Type B pancreatic cell (in vitro differentiated cells): Measurements from ENCODE around the gene GAB1. TPM values are rescaled to one million over a fixed set of nuclear protein-coding genes. Genes with fewer than 3 reads are reported as not detected.

Experiments used
- DNase-seq: peaks from one replicate; pipeline ENCODE4 v3.0.0; 2021; ENCODE audit warnings: mixed read lengths; ENCODE audit not compliant: unreplicated experiment; ENCODE audit errors: extremely low spot score
- H3K27ac Mint-ChIP-seq: 2 replicates; pipeline ENCODE4 v1.8.0; 2021; ENCODE audit warnings: mild to moderate bottlenecking, mixed read lengths
- H3K27me3 Mint-ChIP-seq: 2 replicates; pipeline ENCODE4 v1.8.0; 2021; ENCODE audit warnings: mixed read lengths
- H3K36me3 Mint-ChIP-seq: 2 replicates; pipeline ENCODE4 v1.8.0; 2021; ENCODE audit warnings: mixed read lengths
- H3K4me1 Mint-ChIP-seq: one replicate; pipeline ENCODE4 v1.8.0; 2021; ENCODE audit warnings: mixed read lengths; ENCODE audit not compliant: unreplicated experiment
- H3K4me3 Mint-ChIP-seq: 2 replicates; pipeline ENCODE4 v1.8.0; 2021; ENCODE audit warnings: mild to moderate bottlenecking, mixed read lengths
- H3K9me3 Mint-ChIP-seq: 2 replicates; pipeline ENCODE4 v1.8.0; 2021; ENCODE audit warnings: mixed read lengths
- total RNA-seq: library from RNA; stranded (reverse); gene quantifications from 2 replicates; pipeline ENCODE4 v1.2.1, GENCODE V29; 2021; ENCODE audit warnings: low replicate concordance
- TF ChIP-seq, protein P1 (sequence below): fragments of 200-600 bp; sonication (generic); conservative IDR thresholded peaks from 2 replicates; pipeline ENCODE4 v1.5.0; 2021; ENCODE audit warnings: antibody characterized with exemption, mild to moderate bottlenecking

Gene GAB1
- total RNA-seq, 1 donor from 2014 or later = 27.0 TPM

DNA sequence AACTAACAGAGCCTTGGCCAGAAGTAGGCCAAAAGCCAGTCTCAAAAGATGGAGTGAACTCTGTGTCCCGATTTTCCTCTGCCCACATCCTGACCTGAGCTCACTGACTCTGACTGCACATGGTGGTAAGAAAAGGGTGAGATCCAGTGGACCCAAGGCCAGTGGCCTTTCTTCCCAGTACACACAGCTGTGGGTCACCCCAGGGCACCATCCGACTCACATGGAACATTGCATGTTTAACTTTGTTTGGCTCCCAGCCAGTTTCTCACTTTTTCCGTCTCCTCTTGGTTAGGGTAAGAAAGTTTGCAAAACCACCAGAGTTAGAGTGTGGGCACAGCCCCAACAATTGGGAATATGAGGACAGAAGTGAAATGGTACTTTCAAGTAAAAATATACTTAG, 69.8 kb downstream of the GAB1 start:
- peaks cover 18% of the 10 kb centered on the region for H3K4me1 Mint-ChIP-seq

DNA sequence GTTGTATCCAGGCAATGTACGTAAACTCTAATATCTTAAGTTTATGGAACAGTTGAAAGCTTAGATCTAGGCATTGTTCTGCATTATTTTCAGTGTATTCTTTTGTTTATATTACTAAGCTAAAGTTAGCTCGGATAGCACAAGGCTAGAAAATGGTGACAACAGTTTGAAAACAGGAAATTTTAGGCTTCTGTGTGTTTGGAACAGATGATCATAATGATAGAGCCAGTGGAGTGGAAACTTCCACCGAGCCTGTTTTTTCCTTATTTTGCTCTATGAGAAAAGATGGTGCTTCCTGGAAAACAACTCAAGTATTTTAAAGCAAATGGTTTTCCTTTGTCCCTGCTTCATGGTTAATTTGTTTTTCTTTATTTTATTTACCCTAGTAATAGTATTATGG, 70.8 kb downstream of the GAB1 start:
- TF ChIP-seq, protein P1, sequence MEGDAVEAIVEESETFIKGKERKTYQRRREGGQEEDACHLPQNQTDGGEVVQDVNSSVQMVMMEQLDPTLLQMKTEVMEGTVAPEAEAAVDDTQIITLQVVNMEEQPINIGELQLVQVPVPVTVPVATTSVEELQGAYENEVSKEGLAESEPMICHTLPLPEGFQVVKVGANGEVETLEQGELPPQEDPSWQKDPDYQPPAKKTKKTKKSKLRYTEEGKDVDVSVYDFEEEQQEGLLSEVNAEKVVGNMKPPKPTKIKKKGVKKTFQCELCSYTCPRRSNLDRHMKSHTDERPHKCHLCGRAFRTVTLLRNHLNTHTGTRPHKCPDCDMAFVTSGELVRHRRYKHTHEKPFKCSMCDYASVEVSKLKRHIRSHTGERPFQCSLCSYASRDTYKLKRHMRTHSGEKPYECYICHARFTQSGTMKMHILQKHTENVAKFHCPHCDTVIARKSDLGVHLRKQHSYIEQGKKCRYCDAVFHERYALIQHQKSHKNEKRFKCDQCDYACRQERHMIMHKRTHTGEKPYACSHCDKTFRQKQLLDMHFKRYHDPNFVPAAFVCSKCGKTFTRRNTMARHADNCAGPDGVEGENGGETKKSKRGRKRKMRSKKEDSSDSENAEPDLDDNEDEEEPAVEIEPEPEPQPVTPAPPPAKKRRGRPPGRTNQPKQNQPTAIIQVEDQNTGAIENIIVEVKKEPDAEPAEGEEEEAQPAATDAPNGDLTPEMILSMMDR = no peak
- Mint-ChIP-seq H3K27me3 (no peaks in the 10 kb centered on the region), H3K27ac (no peak overlapping the region), H3K9me3 (no peaks in the 10 kb centered on the region), H3K36me3 (peaks cover 3% of the 10 kb centered on the region), H3K4me3 (no peak overlapping the region), H3K4me1 (peaks cover 23% of the 10 kb centered on the region)
- DNase-seq = no peak

More for the DNA sequence above, 69.8 kb downstream of the GAB1 start:
- DNase-seq = no peak
- TF ChIP-seq, protein P1 = no peak
- Mint-ChIP-seq H3K9me3 (no peaks in the 10 kb centered on the region), H3K4me3 (no peak overlapping the region), H3K27me3 (no peaks in the 10 kb centered on the region), H3K36me3 (peaks cover 3% of the 10 kb centered on the region), H3K27ac (no peak overlapping the region)

DNA sequence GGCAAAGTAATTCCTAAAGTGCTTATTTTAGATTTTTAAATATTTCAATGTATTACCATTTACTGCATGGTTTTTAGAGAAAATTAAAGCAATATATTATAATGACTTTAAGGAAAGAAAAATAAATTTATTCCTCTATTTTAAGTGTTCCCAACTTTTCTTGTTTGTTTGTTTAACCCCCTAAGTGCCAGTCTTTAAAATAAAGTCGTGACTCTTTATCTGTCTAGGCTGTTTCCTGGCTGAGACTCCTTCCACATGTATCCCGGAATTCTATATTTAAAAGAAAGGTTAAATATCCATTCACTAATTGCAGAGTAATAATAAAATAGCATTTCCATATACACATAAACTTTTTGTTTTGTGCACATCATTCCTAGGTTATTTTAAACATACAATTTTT, 71.2 kb downstream of the GAB1 start:
- H3K27ac Mint-ChIP-seq = no peak overlapping the region
- no peaks in the 10 kb centered on the region for H3K27me3 Mint-ChIP-seq
- peaks cover 23% of the 10 kb centered on the region for H3K4me1 Mint-ChIP-seq
- no peak for DNase-seq
- no peak overlapping the region for H3K4me3 Mint-ChIP-seq
- peaks cover 3% of the 10 kb centered on the region for H3K36me3 Mint-ChIP-seq
- no peaks in the 10 kb centered on the region for H3K9me3 Mint-ChIP-seq
- TF ChIP-seq, protein P1 = no peak

DNA sequence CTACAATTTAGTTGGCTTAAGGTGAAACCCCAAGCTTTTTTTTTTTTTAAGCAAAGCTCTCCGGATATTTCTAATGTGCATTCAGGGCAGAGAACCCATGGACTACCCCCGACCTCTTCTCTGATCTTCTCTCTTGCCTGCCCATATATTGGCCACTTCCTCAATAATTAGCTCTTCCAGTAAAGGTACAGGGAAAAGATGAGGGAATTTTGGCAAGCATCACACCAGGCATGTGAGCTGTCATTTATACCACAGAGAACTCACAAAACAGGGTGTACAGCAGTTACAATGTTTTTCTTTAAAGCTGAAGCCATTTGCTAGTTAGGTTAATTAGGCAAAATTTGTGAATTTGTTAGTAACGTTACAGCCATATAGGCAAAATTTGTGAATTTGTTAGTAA, 73.3 kb downstream of the GAB1 start:
- H3K4me1 Mint-ChIP-seq = peaks cover 23% of the 10 kb centered on the region
- no peak overlapping the region for H3K4me3 Mint-ChIP-seq
- H3K36me3 Mint-ChIP-seq = peaks cover 7% of the 10 kb centered on the region
- no peak overlapping the region for H3K27ac Mint-ChIP-seq
- H3K9me3 Mint-ChIP-seq = no peaks in the 10 kb centered on the region
- TF ChIP-seq, protein P1 = no peak
- no peaks in the 10 kb centered on the region for H3K27me3 Mint-ChIP-seq
- DNase-seq = no peak

DNA sequence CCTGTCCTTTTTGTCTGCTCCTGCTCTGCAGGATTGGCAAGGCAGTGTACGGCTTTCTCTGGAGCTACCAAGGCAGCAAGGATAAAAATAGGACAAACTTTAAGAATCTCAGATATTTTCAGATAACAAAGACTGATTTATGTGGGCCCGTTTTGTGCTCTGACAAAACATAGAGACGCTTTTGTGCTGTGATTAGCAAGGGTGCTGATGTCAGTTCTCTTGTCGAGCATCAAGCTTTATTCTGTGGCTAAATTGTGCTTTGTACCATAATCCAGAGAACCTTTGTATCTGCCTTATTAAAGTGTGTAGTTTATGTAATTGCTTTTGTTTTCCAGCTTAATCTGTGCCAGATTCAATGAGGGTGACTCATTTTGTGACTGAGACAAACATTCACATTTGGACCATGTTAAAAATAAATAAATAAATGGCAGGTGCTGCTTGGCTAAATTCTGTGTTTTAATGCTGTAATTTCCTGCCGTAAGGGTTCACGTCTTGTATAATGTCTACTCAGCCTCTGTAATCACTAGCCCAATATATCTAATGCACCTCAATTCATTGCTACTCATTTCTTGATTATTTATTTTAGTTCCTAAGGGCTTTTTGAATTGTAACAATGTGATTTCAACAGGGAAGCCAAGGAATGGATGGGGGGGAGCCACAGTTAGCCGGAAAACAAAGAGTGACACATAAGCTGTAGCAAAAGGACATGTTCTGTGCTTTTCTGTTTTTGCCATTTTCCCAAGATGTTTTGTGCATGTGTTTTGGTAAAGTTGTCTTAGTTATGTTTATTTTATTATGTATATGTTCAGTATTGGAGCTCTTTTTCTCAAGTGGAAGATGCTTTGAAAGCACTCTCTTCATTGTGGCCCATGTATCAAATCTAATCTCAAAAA, 75.1 kb downstream of the GAB1 start:
- H3K4me3 Mint-ChIP-seq = no peak overlapping the region
- peaks cover 9% of the 10 kb centered on the region for H3K36me3 Mint-ChIP-seq
- no peak for DNase-seq
- TF ChIP-seq, protein P1 = no peak
- peaks cover 17% of the 10 kb centered on the region for H3K4me1 Mint-ChIP-seq
- H3K9me3 Mint-ChIP-seq = no peaks in the 10 kb centered on the region
- H3K27me3 Mint-ChIP-seq = no peaks in the 10 kb centered on the region
- peak overlapping the region; percentile 37 for H3K27ac Mint-ChIP-seq
